Spleen (tissue), 11 donors: ENCODE results near the gene LRRC8A. TPM values are rescaled to one million over a fixed set of nuclear protein-coding genes. Genes with fewer than 3 reads are reported as not detected.

Source experiments
- DNase-seq: peaks from one replicate; pipeline ENCODE4 v3.0.0-alpha.2; 2020
- H3K27ac ChIP-seq, 8 donors: fragments of 200-600 bp; sonication (generic) in 7 of 8; 1 replicate in 4 of 8; 2 replicates in 4 of 8; pipeline versions ENCODE4 v1.5.0 to v1.8.0; 2016 to 2021; ENCODE audit warnings: inconsistent platforms in 4 of 8, mild to moderate bottlenecking in 4 of 8, moderate library complexity in 1 of 8
- H3K27me3 ChIP-seq, 7 donors: fragments of 200-600 bp; sonication (generic) in 6 of 7; replicated peaks in 1 of 7; 1 replicate in 4 of 7; 2 replicates in 3 of 7; pipeline versions ENCODE4 v1.5.0 to v1.8.0; 2016 to 2021; ENCODE audit warnings: inconsistent platforms in 3 of 7, mild to moderate bottlenecking in 1 of 7
- H3K36me3 ChIP-seq, 6 donors: fragments of 200-600 bp; sonication (generic) in 5 of 6; 1 replicate in 4 of 6; 2 replicates in 2 of 6; pipeline versions ENCODE4 v1.5.0 to v1.8.0; 2016 to 2021; ENCODE audit warnings: inconsistent platforms in 2 of 6
- H3K4me1 ChIP-seq, 6 donors: fragments of 200-600 bp; sonication (generic) in 5 of 6; 1 replicate in 3 of 6; 2 replicates in 3 of 6; pipeline versions ENCODE4 v1.5.0 to v1.8.0; 2016 to 2021; ENCODE audit warnings: inconsistent platforms in 3 of 6
- H3K4me3 ChIP-seq, 8 donors: fragments of 200-600 bp; sonication (generic) in 7 of 8; 1 replicate in 4 of 8; 2 replicates in 4 of 8; pipeline versions ENCODE4 v1.5.0 to v1.8.0; 2016 to 2021; ENCODE audit warnings: inconsistent platforms in 4 of 8, mild to moderate bottlenecking in 4 of 8, moderate library complexity in 2 of 8
- H3K9me3 ChIP-seq, 8 donors: fragments of 200-600 bp; sonication (generic) in 7 of 8; 1 replicate in 4 of 8; 2 replicates in 4 of 8; pipeline versions ENCODE4 v1.5.0 to v1.8.0; 2016 to 2021; ENCODE audit warnings: inconsistent platforms in 4 of 8
- POLR2A ChIP-seq, 3 donors: fragments of 450-650 bp; IDR thresholded peaks; one replicate each; pipeline ENCODE4 v1.5.1; 2017; ENCODE audit warnings: antibody characterized with exemption in 3 of 3, mild to moderate bottlenecking in 1 of 3
- POLR2AphosphoS5 ChIP-seq, 3 donors: sonication (generic); formaldehyde crosslinking; IDR thresholded peaks; one replicate each; pipeline ENCODE4 v1.5.1; 2017; ENCODE audit warnings: antibody characterized with exemption in 3 of 3
- WGBS, 5 donors: extraction: QIAGEN DNeasy Blood & Tissue Kit in 3 of 5; methylation state at CpG; one replicate each; pipeline versions ENCODE4 v1.1.5 to v1.1.7; 2013 to 2018; 5-methylcytosine and 5-hydroxymethylcytosine counted together
- intact Hi-C: fragments of 100-400 bp; cut with DNase I; formaldehyde crosslinking; loops from one replicate; pipeline ENCODE4 v1.15.0; 2023; ENCODE audit warnings: low total_unique reads
- polyA plus RNA-seq, 3 donors: library from polyadenylated mRNA; stranded (reverse); fragments of 200-250 nt; gene quantifications; one replicate each; pipeline ENCODE4 v1.2.1, GENCODE V29; 2013
- total RNA-seq, 7 donors: library from RNA; depleted of rRNA in 3 of 7; stranded (reverse); fragments of >200 nt in 3 of 7; fragmentation: NEBNext Ultra II Directional in 4 of 7; extraction: Animal tissue kit (Norgen Biotek cat#: 25700) in 4 of 7; gene quantifications; one replicate each; pipeline versions ENCODE4 v1.1.0 to v1.2.1, GENCODE V29; 2016 to 2021
- TF ChIP-seq, protein P1 (sequence below), 11 experiments: fragments of 200-600 bp in 7 of 11; fragments of 450-650 bp in 4 of 11; sonication (generic) in 4 of 11; IDR thresholded peaks in 8 of 11; conservative IDR thresholded peaks in 3 of 11; 1 replicate in 7 of 11; 2 replicates in 4 of 11; pipeline versions ENCODE4 v1.4.0 to v1.8.0; 2016 to 2021; ENCODE audit warnings: antibody characterized with exemption in 11 of 11, inconsistent platforms in 4 of 11, mild to moderate bottlenecking in 1 of 11
- donor health status: healthy with polysubstance abuse.
- donor health status: DM: no; HTN: no; CAD: no; lungs with moderate emphysema.
- donor health status: DM: no; HTN: no; CAD: no.
- donor health status: Bipolar disorder and iron deficiency.
- donor health status: healthy.
- donor health status: DM: no; HTN: no; CAD: no.
- donor health status: DM: yes; HTN: yes; CAD: no.

LRRC8A gene
- total and polyA plus RNA-seq, 10 donors: 3.5 to 59.0 (median 28.4) TPM

DNA sequence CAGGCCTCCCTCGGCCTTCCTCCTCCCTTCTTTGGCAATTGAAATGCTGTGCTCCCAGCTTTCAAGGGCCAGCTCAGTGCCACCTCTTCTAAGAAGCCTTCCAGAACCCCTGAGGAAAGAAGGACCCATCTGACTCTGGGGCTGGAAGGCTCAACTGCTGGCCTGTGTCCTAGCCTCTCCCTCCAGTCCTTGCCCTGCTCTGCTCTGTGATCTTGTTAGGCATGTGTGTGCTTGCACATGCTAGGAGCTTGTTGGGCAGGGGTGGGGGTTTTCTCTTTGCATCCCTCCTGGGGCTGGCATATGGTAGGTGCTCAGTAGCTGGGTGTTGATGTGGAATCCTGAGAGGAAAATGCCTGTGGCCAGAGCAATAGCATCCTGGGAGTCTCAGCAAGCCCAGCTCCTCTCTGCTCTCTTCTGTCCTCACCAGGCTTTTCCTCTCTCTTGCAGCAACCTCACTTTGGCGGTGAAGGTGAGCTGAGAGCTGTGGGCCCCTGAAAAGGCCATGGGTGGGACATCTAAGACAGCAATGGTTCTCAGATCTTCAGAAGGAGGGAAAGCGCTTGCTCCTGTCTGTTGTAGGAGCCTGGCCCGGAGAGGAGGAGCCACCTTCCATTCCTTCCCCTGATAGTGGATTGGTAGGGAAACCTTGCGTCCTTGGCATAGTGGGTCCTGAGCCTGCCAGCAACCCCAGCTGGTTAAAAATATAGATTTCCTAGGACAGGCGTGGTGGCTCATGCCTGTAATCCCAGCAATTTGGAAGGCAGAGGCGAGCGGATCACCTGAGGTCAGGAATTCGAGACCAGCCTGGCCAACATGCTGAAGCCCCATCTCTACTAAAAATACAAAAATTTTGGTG, 55.6 kb downstream of the LRRC8A start:
- TF ChIP-seq POLR2AphosphoS5 (IDR thresholded peaks at IDR 0.05) (no peak), POLR2A (IDR thresholded peaks at IDR 0.05) (no peak)
- TF ChIP-seq, protein P1, sequence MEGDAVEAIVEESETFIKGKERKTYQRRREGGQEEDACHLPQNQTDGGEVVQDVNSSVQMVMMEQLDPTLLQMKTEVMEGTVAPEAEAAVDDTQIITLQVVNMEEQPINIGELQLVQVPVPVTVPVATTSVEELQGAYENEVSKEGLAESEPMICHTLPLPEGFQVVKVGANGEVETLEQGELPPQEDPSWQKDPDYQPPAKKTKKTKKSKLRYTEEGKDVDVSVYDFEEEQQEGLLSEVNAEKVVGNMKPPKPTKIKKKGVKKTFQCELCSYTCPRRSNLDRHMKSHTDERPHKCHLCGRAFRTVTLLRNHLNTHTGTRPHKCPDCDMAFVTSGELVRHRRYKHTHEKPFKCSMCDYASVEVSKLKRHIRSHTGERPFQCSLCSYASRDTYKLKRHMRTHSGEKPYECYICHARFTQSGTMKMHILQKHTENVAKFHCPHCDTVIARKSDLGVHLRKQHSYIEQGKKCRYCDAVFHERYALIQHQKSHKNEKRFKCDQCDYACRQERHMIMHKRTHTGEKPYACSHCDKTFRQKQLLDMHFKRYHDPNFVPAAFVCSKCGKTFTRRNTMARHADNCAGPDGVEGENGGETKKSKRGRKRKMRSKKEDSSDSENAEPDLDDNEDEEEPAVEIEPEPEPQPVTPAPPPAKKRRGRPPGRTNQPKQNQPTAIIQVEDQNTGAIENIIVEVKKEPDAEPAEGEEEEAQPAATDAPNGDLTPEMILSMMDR (IDR thresholded peaks at IDR 0.05 in 8 of 11, conservative IDR thresholded peaks at IDR 0.05 in 3 of 11): no peak
- intact Hi-C loops: no loop called here
- no peak overlapping the region for H3K4me3 ChIP-seq
- no peak overlapping the region for H3K27ac ChIP-seq
- H3K27me3 ChIP-seq: no peaks in the 10 kb centered on the region
- DNase-seq: peak; percentile 35
- no peaks in the 10 kb centered on the region for H3K9me3 ChIP-seq
- WGBS, 5 donors: 91 to 96% (median 94%) methylated on average over 9 of the region's 9 CpGs
- H3K36me3 ChIP-seq: no peaks in the 10 kb centered on the region
- H3K4me1 ChIP-seq: peaks cover 2 to 25% (median 17%) of the 10 kb centered on the region in 6 donors

DNA sequence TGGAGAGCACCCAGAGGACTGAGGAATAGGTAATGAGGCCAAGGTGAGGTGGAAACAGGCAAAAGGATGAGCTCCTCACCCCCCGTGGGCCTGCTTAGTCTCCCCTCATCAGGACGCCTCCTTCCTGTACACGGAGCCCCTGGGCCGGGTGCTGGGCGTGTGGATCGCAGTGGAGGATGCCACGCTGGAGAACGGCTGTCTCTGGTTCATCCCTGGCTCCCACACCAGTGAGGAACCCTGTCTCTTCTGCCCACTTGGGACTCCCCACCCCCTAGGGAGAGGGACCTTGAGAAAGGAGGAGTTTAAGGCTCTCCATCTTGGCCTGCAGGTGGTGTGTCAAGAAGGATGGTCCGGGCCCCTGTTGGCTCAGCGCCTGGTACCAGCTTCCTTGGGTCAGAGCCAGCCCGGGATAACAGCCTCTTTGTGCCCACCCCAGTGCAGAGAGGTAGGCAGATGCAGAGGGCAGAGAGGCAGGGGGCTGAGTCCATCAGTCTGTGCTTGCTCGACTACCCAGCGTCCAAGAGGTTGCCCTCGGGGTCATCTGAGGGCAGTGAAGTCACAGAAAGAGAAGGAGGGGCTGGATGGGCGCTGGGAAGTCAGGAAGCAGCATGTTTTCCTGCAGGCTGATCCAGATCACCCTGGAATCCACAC, 58.5 kb downstream of the LRRC8A start:
- WGBS, 5 donors: 52 to 75% (median 73%) methylated on average over 7 to 15 of the region's 15 CpGs
- peak overlapping the region in 6 of 8 donors; percentile 32 to 83 (median 58) for H3K27ac ChIP-seq
- TF ChIP-seq, protein P1 (IDR thresholded peaks at IDR 0.05 in 8 of 11, conservative IDR thresholded peaks at IDR 0.05 in 3 of 11): no peak
- TF ChIP-seq POLR2A (IDR thresholded peaks at IDR 0.05) (no peak), POLR2AphosphoS5 (IDR thresholded peaks at IDR 0.05) (peak; percentile 24 to 46 (median 41))

GRCh38 chr9:128940946-128941755, 59.2 kb downstream of the LRRC8A start:
- intact Hi-C loops: no loop called here
- DNase-seq: peak; percentile 72
- peaks cover 2 to 61% (median 39%) of the 10 kb centered on the region in 6 donors for H3K4me1 ChIP-seq
- no peak overlapping the region for H3K4me3 ChIP-seq
- H3K36me3 ChIP-seq: peaks cover 0 to 17% (median 0%) of the 10 kb centered on the region in 6 donors
- no peaks in the 10 kb centered on the region for H3K27me3 ChIP-seq
- peak overlapping the region in 7 of 8 donors; percentile 21 to 83 (median 58) for H3K27ac ChIP-seq
- WGBS, 5 donors: 74 to 90% (median 82%) methylated on average over 12 of the region's 12 CpGs
- TF ChIP-seq POLR2A (IDR thresholded peaks at IDR 0.05) (no peak), POLR2AphosphoS5 (IDR thresholded peaks at IDR 0.05) (no peak)
- TF ChIP-seq, protein P1 (IDR thresholded peaks at IDR 0.05 in 8 of 11, conservative IDR thresholded peaks at IDR 0.05 in 3 of 11): no peak
- H3K9me3 ChIP-seq: no peaks in the 10 kb centered on the region

More for the DNA sequence above, 58.5 kb downstream of the LRRC8A start:
- Histone ChIP-seq H3K27me3 (no peaks in the 10 kb centered on the region), H3K4me1 (peaks cover 2 to 54% (median 35%) of the 10 kb centered on the region in 6 donors), H3K4me3 (no peak overlapping the region), H3K9me3 (no peaks in the 10 kb centered on the region), H3K36me3 (peaks cover 0 to 10% (median 0%) of the 10 kb centered on the region in 6 donors)
- intact Hi-C loops: no loop called here
- DNase-seq: peak; percentile 73
